ENCODE data around the gene BRD1.

BRD1 gene

GRCh38 chr22:49827853-49828598 lies at the start of gene BRD1:
Gene BRD1, minus strand, starts transcription at chr22:49827873. Its CDS starts 3,556 bp downstream, at chr22:49824317.
- peak in 1 of 2 donors; percentile 32 for DNase-seq (ENCODE audit: low read depth in 2 of 2)

GRCh38 chr22:49873228-49873940 lies 45.7 kb upstream of the BRD1 start:
- DNase-seq (ENCODE audit: low read depth in 2 of 2), result no peak

DNA sequence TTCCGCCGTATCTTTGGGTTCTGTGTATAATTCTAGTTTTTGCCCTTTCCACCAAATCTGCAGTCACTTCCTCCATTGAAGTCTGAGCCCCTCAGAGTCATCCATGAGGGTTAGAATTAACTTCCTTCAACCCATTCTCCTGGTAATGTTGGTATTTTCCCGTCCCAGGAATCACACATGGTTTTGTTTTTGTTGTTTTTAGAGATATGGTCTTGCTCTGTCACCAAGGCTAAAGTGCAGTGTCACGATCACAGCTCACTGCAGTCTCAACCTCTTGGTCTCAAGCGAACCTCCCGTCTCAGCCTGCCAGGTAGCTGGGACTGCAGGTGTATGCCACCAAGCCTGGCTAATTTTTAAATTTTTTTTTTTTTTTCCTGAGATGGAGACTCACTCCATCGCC lies 44.7 kb upstream of the BRD1 start:
- DNase-seq (ENCODE audit: low read depth in 2 of 2), result no peak

GRCh38 chr22:49871482-49871881 lies 43.8 kb upstream of the BRD1 start:
- DNase-seq (ENCODE audit: low read depth in 2 of 2), result no peak

- no peak for DNase-seq (ENCODE audit: low read depth in 2 of 2)
Measured at GRCh38 chr22:49869845-49870712, 42.4 kb upstream of the BRD1 start.

DNA sequence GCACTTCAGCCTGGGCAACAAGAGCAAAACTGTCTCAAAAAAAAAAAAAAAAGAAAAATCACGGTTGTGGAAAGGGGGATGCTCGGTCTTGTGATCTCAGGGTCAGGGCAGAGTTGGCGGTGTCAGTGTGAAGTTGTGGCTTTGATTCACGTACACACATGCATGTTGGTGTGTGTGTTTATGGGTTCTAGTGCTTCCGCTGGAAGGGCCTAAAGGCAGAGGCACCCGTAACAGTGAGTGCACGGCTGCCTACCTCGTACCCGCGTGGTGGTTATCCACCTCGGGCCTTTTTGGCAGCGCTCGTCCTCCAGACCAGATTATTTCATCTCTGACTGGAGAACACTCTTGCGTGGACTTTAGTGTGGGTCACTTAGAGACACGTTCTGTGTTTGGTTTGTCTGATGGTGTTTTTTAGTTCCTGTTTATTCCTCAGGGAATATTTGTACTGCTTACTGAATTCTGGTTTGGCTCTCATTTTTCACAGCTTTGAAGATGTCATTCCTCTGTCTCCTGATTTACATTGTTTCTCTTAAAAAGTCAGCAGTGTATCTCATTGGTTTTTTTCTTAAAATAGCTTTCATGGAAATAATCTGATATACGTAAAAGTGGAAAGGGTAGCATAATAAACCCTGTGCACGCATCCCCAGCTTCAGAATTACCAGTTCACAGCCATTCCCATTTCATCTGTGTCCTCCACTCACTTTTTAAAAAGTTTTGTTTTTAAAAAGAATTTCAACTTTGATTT lies 41.6 kb upstream of the BRD1 start:
- no peak for DNase-seq (ENCODE audit: low read depth in 2 of 2)

DNA sequence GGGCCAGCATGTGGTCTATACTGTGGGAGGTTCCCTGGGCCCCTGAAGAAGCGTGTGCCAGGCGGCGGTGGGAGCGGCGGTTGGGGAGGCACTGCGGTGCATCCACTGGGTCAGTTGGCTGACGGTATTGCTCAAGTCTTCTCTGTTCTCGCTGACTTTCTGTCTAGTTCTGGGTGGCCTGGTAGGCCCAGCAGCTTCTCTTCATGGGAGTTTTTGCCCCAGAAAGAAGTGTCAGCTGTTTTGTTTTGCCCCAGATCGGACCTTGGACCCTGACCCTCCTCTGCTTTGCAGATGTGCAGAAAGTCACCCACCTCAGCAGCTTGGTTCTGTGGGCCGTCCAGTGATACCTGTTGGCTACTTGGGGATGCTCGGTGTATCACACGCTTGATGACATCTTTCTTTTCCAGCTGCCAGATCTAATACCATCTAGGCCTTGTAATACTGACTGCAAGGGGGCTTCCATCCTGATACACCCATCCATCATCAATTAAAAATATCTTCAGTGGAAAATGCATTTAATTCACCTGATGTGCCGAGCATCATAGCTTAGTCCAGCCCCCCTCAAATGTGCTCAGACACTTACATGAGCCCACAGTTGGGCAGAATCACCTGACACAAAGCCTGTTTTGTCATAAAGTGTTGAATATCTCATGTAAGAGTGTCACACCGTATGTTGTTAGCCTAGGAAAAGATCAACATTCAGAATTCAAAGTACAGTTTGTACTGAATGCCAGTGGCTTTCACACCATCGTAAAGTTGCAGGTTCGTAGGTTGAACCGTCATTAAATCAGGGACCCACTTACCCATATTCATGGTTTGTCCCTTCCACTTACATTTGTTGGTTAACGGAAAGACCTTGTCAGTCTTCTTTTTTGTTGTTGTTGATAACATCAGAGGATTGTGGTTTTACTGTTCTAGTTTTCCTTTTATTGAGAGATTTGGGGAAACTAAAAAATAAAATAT lies 39.9 kb upstream of the BRD1 start:
- DNase-seq (ENCODE audit: low read depth in 2 of 2), result no peak

- no peak for DNase-seq (ENCODE audit: low read depth in 2 of 2)
Measured at GRCh38 chr22:49866646-49867045, 39.0 kb upstream of the BRD1 start.

DNA sequence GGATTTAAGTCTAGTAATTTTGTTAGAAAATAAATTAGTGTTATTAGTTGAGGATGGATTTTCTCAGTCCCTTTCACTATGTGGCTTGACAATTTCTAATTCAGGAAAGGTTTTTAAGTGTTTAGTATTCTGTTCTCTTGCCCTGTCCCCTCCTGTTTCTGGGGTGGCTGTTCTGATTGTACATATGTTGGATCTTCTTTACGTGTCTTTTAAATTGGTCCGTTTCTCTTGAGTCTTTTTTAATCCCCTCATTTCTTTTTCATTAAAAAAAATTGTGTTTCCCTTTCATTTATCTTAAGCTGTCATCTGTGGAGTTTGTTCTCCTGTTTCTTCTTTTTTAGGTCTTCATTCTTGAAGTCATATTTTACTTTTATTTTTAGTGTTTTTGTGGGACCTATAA lies 38.5 kb upstream of the BRD1 start:
- no peak for DNase-seq (ENCODE audit: low read depth in 2 of 2)

- DNase-seq (ENCODE audit: low read depth in 2 of 2), result no peak
Measured at GRCh38 chr22:49865156-49865555, 37.5 kb upstream of the BRD1 start.

- no peak for DNase-seq (ENCODE audit: low read depth in 2 of 2)
Measured at GRCh38 chr22:49863931-49864330, 36.3 kb upstream of the BRD1 start.

GRCh38 chr22:49862496-49862776 lies 34.8 kb upstream of the BRD1 start:
- no peak for DNase-seq (ENCODE audit: low read depth in 2 of 2)

GRCh38 chr22:49861642-49862495 lies 34.2 kb upstream of the BRD1 start:
- no peak for DNase-seq (ENCODE audit: low read depth in 2 of 2)

- no peak for DNase-seq (ENCODE audit: low read depth in 2 of 2)
Measured at GRCh38 chr22:49858827-49859226, 31.2 kb upstream of the BRD1 start.

- no peak for DNase-seq (ENCODE audit: low read depth in 2 of 2)
Measured at GRCh38 chr22:49856766-49857618, 29.3 kb upstream of the BRD1 start.

DNA sequence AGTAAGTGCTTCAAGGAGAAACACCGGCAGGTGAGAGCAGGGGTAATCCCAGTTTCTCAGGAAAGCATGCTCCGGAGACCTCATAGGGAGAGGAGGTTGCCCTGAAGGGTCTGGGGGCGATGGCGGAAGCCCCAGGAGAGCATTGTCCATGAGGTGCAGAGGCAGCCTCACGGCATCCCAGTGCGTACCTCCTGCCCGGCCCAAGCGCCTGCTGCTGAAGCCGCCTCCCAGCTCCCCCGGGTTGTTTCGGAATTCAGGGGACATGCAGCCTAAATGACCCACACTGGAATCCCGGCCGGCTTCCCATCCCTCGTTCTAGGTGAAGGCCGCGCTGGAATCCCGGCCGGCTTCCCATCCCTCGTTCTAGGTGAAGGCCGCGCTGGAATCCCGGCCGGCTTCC lies 28.7 kb upstream of the BRD1 start:
- DNase-seq (ENCODE audit: low read depth in 2 of 2), result no peak

- DNase-seq (ENCODE audit: low read depth in 2 of 2), result no peak
Measured at GRCh38 chr22:49855251-49855911, 27.7 kb upstream of the BRD1 start.
